ENCODE measurements around the gene TMEM132A. TPM values are rescaled to one million over a fixed set of nuclear protein-coding genes. Genes with fewer than 3 reads are reported as not detected.

TMEM132A gene
- total and polyA plus RNA-seq, 2 of the 13 experiments (the other 11 are each of a cell fraction or from before 2014, with no cell fraction given) = 11.1 to 32.9 TPM

DNA sequence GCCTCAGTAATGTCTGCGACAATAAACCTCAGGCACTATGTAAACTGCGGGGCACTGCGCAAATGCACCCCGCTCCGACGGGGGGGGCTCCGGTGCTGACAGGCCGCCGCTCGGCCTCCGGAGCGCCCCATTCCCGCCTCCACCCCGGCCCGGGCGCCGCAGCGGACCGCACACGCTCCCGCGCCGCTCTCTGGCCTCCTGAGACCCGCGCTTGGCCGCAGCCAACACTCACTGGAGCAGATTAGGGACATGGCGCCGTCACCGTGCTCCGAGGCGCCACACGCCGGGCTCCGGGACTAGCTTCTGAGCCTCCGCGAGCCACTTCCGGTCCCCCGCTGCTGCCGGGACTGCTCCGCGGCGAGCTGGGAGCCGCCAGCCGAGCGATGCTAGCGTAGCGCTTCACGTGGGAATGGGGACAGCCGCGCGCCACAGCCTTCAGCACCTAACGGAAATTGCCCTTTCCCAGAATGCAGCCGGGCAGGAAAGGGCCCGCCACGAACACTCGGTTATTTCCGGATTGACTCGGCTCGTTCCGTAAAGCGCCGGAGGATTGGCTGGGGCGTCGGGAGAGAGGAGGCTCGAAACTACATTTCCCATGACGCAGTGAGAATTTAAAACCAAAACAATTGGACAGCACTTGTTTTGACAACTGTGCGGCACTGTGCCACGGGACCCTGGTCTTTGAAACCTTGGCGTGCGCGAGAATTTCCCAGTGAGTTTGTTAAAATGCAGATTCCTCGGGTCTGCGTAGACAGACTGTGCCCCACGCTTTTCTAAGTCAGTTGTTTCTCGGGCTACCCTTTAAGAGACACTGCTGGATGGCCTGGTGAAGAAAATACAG lies 17.9 kb upstream of the TMEM132A start, which contains the start of gene PRPF19 (continued):
- TF ChIP-seq, protein P1, sequence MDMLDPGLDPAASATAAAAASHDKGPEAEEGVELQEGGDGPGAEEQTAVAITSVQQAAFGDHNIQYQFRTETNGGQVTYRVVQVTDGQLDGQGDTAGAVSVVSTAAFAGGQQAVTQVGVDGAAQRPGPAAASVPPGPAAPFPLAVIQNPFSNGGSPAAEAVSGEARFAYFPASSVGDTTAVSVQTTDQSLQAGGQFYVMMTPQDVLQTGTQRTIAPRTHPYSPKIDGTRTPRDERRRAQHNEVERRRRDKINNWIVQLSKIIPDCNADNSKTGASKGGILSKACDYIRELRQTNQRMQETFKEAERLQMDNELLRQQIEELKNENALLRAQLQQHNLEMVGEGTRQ (IDR thresholded peaks at IDR 0.05; ENCODE audit: low read depth, low read length) = no peak
- TF ChIP-seq, protein P1 (CRISPR knock-in tag; IDR thresholded peaks at IDR 0.05; ENCODE audit: borderline replicate concordance) = peak; percentile 37; the same call in 1 of the 2 replicates
- no peak for TF ChIP-seq MIER2 (CRISPR knock-in tag; IDR thresholded peaks at IDR 0.05)
- TF ChIP-seq, protein P2, sequence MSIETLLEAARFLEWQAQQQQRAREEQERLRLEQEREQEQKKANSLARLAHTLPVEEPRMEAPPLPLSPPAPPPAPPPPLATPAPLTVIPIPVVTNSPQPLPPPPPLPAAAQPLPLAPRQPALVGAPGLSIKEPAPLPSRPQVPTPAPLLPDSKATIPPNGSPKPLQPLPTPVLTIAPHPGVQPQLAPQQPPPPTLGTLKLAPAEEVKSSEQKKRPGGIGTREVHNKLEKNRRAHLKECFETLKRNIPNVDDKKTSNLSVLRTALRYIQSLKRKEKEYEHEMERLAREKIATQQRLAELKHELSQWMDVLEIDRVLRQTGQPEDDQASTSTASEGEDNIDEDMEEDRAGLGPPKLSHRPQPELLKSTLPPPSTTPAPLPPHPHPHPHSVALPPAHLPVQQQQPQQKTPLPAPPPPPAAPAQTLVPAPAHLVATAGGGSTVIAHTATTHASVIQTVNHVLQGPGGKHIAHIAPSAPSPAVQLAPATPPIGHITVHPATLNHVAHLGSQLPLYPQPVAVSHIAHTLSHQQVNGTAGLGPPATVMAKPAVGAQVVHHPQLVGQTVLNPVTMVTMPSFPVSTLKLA (IDR thresholded peaks at IDR 0.05) = peak; percentile 61
- TF ChIP-seq ZNF878 (CRISPR knock-in tag; IDR thresholded peaks at IDR 0.05) = no peak
- TF ChIP-seq, protein P3, sequence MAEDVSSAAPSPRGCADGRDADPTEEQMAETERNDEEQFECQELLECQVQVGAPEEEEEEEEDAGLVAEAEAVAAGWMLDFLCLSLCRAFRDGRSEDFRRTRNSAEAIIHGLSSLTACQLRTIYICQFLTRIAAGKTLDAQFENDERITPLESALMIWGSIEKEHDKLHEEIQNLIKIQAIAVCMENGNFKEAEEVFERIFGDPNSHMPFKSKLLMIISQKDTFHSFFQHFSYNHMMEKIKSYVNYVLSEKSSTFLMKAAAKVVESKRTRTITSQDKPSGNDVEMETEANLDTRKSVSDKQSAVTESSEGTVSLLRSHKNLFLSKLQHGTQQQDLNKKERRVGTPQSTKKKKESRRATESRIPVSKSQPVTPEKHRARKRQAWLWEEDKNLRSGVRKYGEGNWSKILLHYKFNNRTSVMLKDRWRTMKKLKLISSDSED (CRISPR knock-in tag; IDR thresholded peaks at IDR 0.05) = no peak
- no peak for TF ChIP-seq ZSCAN30 (CRISPR knock-in tag; IDR thresholded peaks at IDR 0.05)
- 0 out of 2 replicates have a peak, but pooled peaks have one; percentile 77 for TF ChIP-seq CHCHD3 (CRISPR knock-in tag; IDR thresholded peaks at IDR 0.05)
- no peak for TF ChIP-seq ZNF75D (CRISPR knock-in tag; IDR thresholded peaks at IDR 0.05; ENCODE audit: borderline replicate concordance)
- peak; percentile 98 for TF ChIP-seq THAP11 (CRISPR knock-in tag; IDR thresholded peaks at IDR 0.05)
- no peak for TF ChIP-seq ZNF251 (CRISPR knock-in tag; IDR thresholded peaks at IDR 0.05)
- TF ChIP-seq RBM22 (optimal IDR thresholded peaks at IDR 0.05; ENCODE audit: low read length) = no peak
- TF ChIP-seq CCAR2 (optimal IDR thresholded peaks at IDR 0.05; ENCODE audit: low read depth, low read length) = no peak
- peak; percentile 99 for TF ChIP-seq YEATS2 (CRISPR knock-in tag; IDR thresholded peaks at IDR 0.05; ENCODE audit: borderline replicate concordance)
- TF ChIP-seq AKAP8 (CRISPR knock-in tag; IDR thresholded peaks at IDR 0.05) = no peak
- TF ChIP-seq, protein P4, sequence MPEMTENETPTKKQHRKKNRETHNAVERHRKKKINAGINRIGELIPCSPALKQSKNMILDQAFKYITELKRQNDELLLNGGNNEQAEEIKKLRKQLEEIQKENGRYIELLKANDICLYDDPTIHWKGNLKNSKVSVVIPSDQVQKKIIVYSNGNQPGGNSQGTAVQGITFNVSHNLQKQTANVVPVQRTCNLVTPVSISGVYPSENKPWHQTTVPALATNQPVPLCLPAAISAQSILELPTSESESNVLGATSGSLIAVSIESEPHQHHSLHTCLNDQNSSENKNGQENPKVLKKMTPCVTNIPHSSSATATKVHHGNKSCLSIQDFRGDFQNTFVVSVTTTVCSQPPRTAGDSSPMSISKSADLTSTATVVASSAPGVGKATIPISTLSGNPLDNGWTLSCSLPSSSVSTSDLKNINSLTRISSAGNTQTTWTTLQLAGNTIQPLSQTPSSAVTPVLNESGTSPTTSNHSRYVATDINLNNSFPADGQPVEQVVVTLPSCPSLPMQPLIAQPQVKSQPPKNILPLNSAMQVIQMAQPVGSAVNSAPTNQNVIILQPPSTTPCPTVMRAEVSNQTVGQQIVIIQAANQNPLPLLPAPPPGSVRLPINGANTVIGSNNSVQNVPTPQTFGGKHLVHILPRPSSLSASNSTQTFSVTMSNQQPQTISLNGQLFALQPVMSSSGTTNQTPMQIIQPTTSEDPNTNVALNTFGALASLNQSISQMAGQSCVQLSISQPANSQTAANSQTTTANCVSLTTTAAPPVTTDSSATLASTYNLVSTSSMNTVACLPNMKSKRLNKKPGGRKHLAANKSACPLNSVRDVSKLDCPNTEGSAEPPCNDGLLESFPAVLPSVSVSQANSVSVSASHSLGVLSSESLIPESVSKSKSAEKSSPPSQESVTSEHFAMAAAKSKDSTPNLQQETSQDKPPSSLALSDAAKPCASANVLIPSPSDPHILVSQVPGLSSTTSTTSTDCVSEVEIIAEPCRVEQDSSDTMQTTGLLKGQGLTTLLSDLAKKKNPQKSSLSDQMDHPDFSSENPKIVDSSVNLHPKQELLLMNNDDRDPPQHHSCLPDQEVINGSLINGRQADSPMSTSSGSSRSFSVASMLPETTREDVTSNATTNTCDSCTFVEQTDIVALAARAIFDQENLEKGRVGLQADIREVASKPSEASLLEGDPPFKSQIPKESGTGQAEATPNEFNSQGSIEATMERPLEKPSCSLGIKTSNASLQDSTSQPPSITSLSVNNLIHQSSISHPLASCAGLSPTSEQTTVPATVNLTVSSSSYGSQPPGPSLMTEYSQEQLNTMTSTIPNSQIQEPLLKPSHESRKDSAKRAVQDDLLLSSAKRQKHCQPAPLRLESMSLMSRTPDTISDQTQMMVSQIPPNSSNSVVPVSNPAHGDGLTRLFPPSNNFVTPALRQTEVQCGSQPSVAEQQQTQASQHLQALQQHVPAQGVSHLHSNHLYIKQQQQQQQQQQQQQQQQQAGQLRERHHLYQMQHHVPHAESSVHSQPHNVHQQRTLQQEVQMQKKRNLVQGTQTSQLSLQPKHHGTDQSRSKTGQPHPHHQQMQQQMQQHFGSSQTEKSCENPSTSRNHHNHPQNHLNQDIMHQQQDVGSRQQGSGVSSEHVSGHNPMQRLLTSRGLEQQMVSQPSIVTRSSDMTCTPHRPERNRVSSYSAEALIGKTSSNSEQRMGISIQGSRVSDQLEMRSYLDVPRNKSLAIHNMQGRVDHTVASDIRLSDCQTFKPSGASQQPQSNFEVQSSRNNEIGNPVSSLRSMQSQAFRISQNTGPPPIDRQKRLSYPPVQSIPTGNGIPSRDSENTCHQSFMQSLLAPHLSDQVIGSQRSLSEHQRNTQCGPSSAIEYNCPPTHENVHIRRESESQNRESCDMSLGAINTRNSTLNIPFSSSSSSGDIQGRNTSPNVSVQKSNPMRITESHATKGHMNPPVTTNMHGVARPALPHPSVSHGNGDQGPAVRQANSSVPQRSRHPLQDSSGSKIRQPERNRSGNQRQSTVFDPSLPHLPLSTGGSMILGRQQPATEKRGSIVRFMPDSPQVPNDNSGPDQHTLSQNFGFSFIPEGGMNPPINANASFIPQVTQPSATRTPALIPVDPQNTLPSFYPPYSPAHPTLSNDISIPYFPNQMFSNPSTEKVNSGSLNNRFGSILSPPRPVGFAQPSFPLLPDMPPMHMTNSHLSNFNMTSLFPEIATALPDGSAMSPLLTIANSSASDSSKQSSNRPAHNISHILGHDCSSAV (CRISPR knock-in tag; IDR thresholded peaks at IDR 0.05; ENCODE audit: borderline replicate concordance) = no peak
